HG02943 (cell line): Measurements from ENCODE around the gene CEP83.
"Not testable (repeated sequence)": the region's sequence is repeated elsewhere in the genome, so short reads cannot be mapped to it uniquely, and the experiment has no call there.

Experiments
- ATAC-seq: cut with Tn5 transposase; IDR thresholded peaks from one replicate; pipeline ENCODE4 v1.9.1; 2021; ENCODE audit warnings: mild to moderate bottlenecking, low read depth, moderate library complexity; ENCODE audit not compliant: unreplicated experiment

Gene CEP83

DNA sequence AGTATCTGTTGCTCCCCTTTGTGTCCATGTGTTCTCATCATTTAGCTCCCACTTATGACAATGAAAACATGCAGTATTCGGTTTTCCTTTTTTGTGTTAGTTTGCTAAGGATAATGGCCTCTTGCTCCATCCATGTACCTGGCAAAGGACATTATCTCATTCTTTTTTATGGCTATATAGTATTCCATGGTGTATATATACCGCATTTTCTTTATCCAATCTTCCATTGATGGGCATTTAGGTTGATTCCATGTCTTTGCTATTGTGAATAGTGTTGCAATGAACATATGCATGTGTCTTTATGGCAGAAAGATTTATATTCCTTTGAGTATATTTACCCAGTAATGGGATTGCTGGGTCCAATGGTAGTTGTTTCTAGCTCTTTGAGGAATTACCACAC lies 143.1 kb downstream of the CEP83 start:
- not testable (repeated sequence) for ATAC-seq

DNA sequence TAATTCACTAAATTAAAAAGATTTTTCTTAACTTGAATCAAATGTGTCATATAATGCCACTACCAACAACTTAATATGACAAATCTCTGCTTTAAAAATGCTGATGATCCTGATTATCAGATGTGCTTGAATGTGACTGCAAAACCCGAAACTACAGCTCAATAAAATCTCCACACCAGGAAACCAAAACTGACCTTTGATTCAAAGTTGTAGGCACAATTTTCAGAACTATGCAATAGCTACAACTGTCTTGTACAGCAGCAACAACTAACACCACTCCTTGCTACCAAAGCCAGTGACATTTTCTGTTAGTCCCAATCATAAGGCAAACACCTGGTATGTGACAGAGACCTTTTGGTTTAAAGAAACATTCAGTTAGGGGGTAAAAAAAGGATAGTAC lies 147.3 kb downstream of the CEP83 start:
- no peak for ATAC-seq

DNA sequence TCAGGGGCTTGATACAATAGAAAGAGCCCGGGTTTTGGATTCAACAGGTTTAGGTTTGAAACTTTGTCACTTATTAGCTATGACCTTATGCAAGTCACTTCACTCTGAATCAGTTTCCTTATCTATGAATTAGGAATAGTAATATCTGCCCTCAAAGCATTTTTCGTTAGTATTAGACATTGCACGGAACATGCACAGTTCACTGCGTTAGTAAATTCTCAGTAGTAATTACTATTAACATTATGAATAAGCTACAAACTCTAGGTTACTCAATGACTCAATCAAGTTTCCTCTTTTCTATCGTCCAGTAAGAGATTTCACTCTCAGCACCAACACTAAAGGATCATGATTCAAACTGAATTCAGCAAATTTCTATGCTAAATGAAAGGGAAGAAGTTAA lies 150.3 kb downstream of the CEP83 start:
- ATAC-seq, result peak; percentile 73

DNA sequence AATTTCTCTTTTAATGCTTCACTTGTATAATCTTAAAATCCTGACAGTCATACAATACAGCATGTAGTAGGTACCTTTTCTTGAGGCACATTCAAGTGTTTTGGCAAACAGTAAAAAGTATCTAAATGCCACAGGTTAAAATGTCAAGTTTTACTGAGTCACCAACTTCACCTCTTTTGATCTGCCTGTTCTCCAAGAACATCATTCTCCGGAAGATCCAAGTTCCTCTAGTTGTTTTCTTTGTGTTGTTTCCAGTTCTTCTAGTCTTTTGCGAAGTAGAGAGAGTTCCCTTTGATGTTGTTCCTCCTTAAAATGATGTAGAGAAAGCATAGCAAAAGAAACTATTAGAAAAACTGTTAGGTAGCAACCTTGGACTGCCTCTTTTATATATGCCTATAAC lies 151.1 kb downstream of the CEP83 start:
- ATAC-seq, result no peak

DNA sequence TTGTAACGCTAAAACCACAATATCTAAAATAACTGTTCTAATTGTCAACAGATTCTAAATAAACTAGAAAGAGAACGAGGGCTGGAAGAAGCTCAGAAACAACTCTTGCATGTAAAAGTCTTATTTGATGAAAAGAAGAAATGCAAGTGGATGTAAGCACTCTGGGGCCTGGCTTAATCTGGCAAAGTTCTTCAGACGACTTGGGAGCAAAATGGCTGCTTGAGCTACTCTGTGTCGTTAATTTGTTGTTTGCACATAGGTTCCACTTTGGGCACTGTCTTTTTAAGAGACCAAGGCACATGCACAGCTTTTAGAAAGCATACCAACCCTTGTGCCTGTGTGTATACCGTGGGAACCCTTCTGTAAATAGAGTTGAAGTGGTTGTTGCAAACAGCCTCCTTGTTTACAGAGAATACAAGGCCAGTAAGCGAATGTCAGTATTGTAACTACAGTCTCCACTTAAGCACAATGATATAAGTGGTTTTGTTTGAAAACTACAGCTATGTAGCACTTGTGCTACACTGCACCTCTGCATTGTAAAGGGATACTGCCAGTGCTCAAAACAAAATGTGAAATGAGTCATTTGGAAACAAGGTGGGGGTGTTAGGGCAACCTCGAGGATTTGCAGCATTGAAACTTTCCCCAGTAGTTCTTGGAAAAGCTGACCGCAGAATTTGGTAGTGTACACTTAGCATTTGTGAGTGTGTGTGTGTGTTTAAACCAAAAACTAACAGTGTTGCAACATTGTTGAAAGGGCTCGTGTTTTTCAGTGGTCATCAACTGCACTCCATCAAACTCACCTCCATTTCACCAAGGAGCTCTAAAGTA lies 154.3 kb downstream of the CEP83 start:
- ATAC-seq, result no peak

DNA sequence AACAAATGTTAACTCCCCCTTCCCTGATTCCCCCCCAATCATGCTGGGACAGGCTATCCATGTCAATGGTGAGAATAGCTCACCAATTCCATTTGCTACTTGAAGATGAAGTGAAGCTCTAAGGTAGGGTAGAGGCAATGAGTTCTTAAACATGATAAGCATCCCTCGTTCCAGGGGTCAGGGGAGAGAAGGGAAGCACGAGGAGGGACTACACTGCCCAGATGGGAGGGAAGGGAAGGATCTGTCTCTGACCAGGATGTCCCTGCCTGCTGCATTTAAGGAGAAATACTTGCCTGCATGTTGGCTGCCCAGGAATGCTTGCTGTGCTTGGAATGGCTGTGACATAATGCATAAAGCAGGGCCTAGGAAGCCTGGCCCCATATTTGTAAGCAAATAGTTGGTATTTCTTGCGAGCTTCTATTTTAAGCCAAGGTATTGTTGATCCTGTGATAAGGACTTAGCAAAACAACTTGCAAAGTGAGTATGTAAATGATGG lies 155.1 kb downstream of the CEP83 start:
- no peak for ATAC-seq

DNA sequence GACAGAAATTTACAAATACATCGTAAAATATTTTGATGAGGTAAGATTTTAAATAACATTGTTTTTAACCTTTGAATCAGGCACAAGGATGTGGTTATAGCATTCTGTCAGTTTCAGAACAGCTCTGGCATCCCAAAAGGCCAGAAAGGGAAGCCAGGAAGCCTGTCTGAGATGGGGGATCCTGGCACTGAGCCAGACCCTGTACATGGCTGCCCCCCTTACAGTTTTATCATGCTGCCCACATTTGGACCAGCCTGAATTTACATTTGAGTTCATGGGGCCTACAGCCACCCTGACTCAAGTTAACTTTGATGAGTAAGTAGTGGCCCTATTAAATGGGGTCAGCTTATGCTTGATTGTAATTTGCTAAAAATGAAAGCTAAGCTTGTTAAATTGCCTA lies 155.7 kb downstream of the CEP83 start:
- ATAC-seq, result no peak

DNA sequence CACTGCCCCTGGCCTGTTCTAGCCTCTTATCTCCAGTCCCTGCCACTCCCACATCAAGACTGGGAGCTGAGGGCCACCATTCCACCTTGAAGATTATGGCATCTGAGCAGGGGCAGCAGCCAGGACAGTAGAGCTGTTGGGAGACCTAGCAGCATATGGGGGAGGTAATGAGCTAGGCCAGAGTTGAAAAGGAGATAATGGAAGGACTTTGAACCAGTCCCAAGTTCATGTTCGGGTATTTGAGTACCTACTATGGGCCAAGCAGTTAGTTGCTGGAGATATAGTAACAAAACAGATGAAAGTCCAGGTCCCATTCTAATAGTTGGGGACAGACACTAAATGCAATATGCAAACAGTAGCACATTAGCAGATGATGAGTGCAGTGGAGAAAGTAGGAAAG lies 159.8 kb downstream of the CEP83 start:
- ATAC-seq, result no peak

DNA sequence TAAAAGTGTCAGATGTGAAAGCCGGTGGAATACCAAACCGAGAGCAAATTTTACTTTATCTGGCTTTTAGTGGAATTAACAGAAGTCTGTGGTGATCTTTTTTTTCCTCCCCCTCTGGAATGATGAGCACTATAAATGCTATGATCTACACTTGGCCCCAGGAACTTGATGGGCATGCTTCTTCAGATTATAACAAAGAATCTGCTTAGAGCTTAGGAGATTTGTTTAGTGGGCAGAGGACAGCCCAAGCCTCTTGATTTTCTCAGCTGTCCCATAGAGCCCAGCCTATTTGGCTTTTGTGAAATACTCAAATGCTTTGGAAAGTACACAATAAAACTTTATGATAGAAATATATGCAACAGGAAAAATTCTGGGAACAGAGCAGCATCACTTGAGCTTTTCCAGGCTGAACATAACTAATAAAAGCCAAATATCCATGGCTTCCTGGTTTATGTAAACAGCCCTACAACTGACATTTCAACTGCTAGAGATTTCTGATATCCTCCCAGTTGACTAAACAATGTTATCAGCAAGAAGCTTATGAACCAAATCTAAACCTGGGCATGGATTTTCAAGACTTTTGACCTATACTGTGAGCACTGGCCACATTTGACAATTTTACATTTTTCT lies 161.7 kb downstream of the CEP83 start:
- ATAC-seq, result no peak

DNA sequence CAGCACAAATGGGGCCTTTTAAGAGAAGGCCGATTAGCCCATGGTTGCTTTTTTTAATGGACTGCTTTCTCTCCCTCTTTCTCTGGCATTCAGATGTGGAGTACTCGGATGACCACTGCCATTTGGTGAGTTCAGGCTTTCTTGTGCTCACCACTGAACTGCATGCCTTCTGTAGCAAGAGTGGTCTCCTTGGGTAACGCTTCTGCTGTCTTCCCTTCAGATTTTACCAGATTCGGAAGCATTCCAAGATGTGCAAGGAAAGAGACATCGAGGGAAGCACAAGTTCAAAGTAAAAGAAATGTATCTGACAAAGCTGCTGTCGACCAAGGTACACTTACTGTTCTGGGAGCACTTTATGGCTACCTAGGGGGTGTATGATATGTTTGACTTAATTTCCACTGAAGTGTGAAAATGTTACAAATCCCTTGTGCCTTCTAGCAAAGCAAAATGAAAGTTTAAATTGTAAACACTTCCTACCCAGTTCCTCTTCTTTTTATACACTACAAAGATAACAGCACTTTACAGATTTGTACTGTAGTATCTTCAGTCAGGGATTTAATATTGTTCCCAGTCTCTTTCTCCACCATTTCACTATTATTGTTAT lies 162.5 kb downstream of the CEP83 start:
- ATAC-seq, result no peak

DNA sequence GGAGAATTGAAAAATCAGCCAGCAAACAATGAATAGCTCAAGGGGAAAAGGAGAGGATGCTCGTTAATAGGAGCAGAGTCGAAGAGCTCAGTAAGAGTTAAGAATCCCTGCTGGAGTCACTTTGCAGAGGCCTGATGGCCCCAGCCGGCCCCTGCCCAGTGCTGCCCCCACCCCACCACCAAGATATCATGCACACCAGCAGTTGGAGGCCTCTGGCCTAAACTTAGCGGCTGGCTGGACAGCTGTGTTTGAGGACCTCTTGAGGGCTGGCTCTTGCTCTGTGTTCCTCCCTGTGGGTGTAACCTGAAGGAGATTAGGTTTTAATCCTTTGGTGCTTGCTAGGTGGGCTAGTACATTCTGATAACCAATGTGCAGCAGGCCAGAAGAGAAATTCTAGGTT lies 169.3 kb downstream of the CEP83 start:
- no peak for ATAC-seq

DNA sequence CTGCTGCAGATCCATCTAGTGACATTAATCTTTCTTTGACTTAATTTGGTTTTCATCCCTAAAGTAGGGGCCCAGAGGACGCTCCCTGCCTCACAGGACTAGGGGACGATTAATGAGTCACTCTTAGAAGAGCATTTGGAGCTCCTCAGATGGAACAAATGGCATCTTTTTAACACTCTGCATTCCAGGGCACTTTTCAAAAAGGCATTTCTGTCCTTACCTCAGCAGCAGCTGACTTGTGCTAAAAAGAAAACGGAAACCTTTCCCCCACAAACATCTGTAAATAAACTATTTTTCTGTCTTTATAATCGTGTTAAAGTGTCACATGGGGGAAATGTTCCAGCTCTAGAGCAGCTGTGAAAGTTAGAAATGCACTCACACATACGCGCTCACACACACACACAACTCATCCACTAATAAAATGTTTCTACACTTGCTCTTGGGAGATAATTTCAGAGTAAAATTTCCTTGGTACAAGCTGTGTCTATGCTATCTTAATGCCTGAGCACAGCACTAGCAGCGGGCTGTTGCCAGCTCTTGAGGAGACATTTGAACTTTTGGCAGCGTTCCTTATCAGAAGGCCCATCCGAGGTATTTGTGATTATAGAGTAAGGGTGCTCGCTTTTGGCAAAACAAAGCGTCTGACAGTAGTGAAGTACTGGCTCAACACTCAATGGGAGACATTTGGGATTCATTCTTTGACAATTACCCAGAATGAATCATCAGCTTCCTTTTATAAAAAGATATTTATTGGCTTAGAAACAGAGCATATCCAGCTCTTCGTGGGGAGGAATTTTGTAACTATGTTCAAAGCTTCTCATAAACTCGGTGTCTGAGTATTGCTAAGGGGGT lies 170.0 kb downstream of the CEP83 start:
- no peak for ATAC-seq

DNA sequence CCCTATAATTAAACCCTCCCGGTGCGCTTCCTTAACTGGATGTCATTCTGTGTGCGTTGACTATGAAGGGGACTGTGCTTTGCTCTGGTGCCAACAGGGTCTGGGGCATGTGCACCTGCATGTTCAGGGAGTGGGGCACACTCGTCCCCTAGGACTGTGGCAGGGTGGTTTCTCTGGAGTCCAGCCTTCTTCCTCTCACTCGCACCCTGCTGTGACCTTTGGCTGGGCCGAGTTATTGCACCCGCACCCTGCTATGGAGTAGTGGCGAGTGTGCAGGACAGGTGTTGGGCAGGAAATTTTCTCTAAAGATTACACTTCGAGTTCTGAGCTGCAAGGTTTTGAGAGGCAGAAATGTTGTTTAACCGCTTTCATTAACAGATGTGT lies 172.4 kb downstream of the CEP83 start:
- no peak for ATAC-seq

DNA sequence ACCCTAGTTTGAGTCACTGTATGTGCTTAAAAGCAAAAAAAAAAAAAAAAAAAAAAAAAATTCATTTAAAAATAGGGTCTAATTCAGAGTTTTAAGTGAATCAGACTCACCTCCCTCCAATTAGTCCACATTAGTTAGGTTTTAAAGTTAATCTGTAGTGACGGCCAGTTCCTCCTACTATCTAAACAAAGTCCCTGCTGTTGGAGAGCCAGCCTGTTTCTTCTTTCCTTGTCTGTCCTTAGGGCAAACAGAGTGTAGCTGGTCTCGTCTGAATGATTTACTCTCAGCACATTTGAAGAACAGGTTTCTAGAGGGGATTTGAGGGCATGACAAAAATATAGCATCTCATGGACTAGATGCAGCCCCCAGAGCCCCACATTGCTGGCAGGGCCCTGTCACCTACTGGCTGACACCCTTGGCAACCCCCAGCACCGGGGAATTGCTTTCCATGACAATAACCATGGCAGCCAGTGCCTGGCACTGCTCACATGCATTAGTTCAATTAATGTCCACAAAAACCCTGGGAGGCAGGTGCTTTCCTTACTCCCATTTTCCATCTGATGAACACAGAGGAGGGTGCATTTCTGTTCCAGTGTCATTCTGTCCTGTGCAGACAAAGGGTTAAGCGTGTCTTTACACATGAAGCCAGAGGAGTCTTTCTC lies 173.0 kb downstream of the CEP83 start:
- ATAC-seq, result no peak

DNA sequence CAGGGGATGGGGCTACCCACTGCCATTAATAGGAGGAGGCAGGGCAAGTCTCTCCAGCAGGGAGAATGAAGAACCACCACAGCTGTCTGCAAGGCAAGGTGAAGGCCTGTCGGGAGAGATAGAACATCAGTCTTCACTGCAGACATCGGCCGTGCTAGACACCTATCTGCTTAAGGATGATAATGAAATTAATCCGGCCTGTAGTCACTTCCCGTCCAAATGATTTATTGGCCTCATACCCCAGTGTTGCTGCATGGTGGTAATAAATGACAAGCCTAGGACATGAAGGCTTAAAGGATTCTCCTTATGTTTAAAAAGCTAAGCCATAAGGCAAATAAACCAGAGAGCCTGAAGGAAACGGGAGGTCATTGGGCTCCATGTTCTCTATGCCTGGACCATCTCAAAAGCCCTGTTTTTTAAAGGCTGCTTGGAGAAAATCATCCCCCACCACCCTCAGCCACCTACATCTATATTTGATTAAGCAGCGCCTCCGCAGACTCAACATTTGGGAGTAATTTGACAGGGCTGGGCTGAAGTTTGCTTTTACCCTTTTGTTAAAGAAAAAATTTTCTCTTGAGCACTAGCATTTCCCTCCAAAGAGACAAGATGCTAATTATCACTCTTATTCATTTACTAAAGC lies 173.6 kb downstream of the CEP83 start:
- ATAC-seq, result no peak

DNA sequence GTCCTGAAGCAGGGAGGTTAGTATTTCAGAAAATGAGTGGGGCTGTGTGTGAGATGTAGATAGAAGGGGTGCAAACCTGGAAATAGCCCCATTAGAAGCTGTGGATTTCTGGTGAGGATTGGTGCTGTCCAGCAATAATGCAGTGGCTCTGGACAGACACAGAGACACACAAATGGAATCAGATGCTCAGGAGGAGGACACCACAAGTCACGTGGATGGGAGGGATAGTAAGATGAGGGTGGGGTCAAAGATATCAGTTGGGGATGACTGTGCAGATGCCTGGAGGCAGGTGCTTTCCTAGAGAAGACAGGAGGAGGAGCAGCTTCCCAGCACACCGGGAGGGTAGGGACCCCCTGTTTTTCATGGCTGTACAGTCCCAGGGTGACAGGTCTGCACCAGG lies 174.8 kb downstream of the CEP83 start:
- ATAC-seq, result no peak

DNA sequence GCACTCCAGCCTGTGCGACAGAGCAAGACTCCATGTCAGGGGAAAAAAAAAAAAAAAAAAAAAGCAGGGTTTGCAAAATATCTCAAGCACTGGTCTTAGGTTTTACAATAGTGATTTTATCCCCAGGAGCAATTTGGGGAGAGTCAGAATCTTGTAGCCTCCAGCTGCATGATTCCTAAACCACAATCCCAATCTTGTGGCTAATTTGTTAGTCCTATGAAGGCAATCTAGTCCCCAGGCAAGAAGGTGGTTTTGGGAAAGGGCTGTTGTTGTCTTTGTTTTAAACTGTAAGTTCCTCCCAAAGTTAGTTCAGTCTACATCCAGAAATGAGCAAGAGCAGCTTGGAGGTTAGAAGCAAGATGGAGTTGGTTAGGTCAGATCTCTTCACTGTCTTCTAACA lies 175.6 kb downstream of the CEP83 start:
- ATAC-seq, result no peak

DNA sequence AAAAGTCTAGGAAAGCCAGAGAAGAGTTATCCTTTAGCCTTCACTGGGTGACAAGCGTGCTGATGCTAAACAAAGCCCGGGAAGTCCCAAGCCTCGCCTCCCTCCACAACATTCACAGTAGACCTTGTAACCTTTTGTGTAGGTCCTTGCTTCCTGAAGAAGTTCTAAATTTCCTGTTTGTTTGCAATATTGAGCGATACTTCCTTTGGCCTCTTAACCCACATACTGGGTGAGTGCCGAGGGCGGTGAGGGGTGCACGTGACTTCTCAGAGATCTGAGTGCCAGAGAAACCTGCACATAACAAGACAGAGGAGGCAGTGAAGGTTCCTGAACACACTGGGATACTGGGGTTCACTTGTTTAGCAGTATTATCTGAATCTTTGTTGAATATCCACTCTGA lies 177.0 kb downstream of the CEP83 start:
- no peak for ATAC-seq

DNA sequence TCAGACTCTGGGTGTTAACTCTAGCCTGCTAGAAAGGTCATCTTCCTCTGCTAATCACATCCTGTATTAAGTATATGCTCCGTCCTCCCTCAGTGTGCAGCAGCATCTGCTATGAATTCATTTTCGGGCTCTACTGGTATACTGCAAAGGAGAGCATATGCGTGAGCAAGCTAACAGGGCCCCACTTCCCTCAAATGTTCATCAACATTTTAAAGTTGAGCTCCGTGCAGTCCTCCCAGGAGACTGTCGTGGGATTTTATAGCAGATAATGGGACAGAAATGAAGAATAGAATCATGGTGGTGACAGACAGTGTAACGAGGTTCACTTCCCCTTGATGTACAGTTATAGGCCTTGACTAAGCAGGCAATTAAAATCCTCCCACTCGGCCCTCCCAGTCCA lies 179.6 kb downstream of the CEP83 start:
- ATAC-seq, result no peak
